Astrocyte of the cerebellum (primary cell): ENCODE measurements around the gene SRXN1.

Source experiments
- DNase-seq: peaks from one replicate; pipeline ENCODE4 v3.0.0-alpha.2; 2011; ENCODE audit warnings: low read depth
- H3K4me3 ChIP-seq: 2 replicates; pipeline ENCODE4 v1.5.1; 2011; ENCODE audit warnings: mild to moderate bottlenecking, low read depth, low read length, moderate library complexity
- CTCF ChIP-seq: IDR thresholded peaks from 2 replicates; pipeline ENCODE4 v1.5.1; 2012; ENCODE audit warnings: low read length, low read depth, moderate library complexity, mild to moderate bottlenecking; ENCODE audit errors: missing control alignments
- in situ Hi-C: cut with HindIII; loops from 2 replicates; pipeline ENCODE4 v1.10.0; 2017; ENCODE audit warnings: low sequenced_read_pairs

Gene SRXN1

GRCh38 chr20:650954-651353 is 2.0 kb downstream of the SRXN1 start:
- TF ChIP-seq CTCF, result peak; percentile 6
- no peak for DNase-seq
- in situ Hi-C loops, result no loop called here
- no peak overlapping the region for H3K4me3 ChIP-seq

- in situ Hi-C loops, result no loop called here
- TF ChIP-seq CTCF, result no peak
- no peak for DNase-seq
- no peak overlapping the region for H3K4me3 ChIP-seq
These were observed 2.7 kb downstream of the SRXN1 start for GRCh38 chr20:650281-650680.

GRCh38 chr20:647479-648019 is 5.5 kb downstream of the SRXN1 start:
- H3K4me3 ChIP-seq, result no peak overlapping the region
- DNase-seq, result no peak
- in situ Hi-C loops, result no loop called here
- TF ChIP-seq CTCF, result no peak

GRCh38 chr20:646868-647233 is 6.1 kb downstream of the SRXN1 start:
- DNase-seq, result no peak
- in situ Hi-C loops, result no loop called here

GRCh38 chr20:646107-646867 is 6.7 kb downstream of the SRXN1 start:
- in situ Hi-C loops, result no loop called here
- no peak overlapping the region for H3K4me3 ChIP-seq
- no peak for TF ChIP-seq CTCF
- DNase-seq, result no peak

More at GRCh38 chr20:646868-647233, 6.1 kb downstream of the SRXN1 start:
- no peak overlapping the region for H3K4me3 ChIP-seq
- TF ChIP-seq CTCF, result no peak

GRCh38 chr20:645318-646106 is 7.5 kb downstream of the SRXN1 start:
- in situ Hi-C loops, result no loop called here
- peak; percentile 24 for DNase-seq
- peak; percentile 98 for TF ChIP-seq CTCF
- H3K4me3 ChIP-seq, result no peak overlapping the region
